Upper lobe of left lung (tissue), 6 donors: ENCODE measurements around the gene FRY. TPM values are rescaled to one million over a fixed set of nuclear protein-coding genes. Genes with fewer than 3 reads are reported as not detected.

Experiments
- ATAC-seq, 2 donors: fragments of 200-7000 bp; cut with Tn5 transposase; one replicate each; pipeline ENCODE4 v1.9.1; 2022; ENCODE audit warnings: mild to moderate bottlenecking in 2 of 2, moderate library complexity in 2 of 2; ENCODE audit not compliant: low FRiP score in 2 of 2
- DNase-seq, 2 donors: peaks; one replicate each; pipeline ENCODE4 v3.0.0-alpha.2; 2019 to 2020
- H3K27ac ChIP-seq, 4 donors: fragments of 200-600 bp; sonication (generic); one replicate each; pipeline ENCODE4 v1.5.1; 2016 to 2019
- H3K27me3 ChIP-seq, 4 donors: fragments of 200-600 bp; sonication (generic); one replicate each; pipeline ENCODE4 v1.5.1; 2017 to 2019
- H3K36me3 ChIP-seq, 4 donors: fragments of 200-600 bp; sonication (generic); one replicate each; pipeline ENCODE4 v1.5.1; 2016 to 2019
- H3K4me1 ChIP-seq, 4 donors: fragments of 200-600 bp; sonication (generic); one replicate each; pipeline ENCODE4 v1.5.1; 2018 to 2019
- H3K4me3 ChIP-seq, 4 donors: fragments of 200-600 bp; sonication (generic); one replicate each; pipeline ENCODE4 v1.5.1; 2017 to 2019; ENCODE audit warnings: mild to moderate bottlenecking in 2 of 4, moderate library complexity in 1 of 4
- H3K9me3 ChIP-seq, 4 donors: fragments of 200-600 bp; sonication (generic); one replicate each; pipeline ENCODE4 v1.5.1; 2018 to 2019
- EP300 ChIP-seq, 4 donors: sonication (generic); formaldehyde crosslinking; IDR thresholded peaks; one replicate each; pipeline ENCODE4 v1.5.1; 2017; ENCODE audit warnings: antibody characterized with exemption in 4 of 4, control low read depth in 2 of 4
- POLR2A ChIP-seq, 4 donors: fragments of 450-650 bp; IDR thresholded peaks; one replicate each; pipeline ENCODE4 v1.5.1; 2016 to 2017; ENCODE audit warnings: antibody characterized with exemption in 4 of 4, mild to moderate bottlenecking in 2 of 4
- POLR2AphosphoS5 ChIP-seq, 2 donors: sonication (generic); formaldehyde crosslinking; IDR thresholded peaks; one replicate each; pipeline ENCODE4 v1.5.1; 2017; ENCODE audit warnings: antibody characterized with exemption in 2 of 2
- WGBS, 2 donors: methylation state at CpG; one replicate each; pipeline ENCODE4 v1.1.5; 2017 to 2018; 5-methylcytosine and 5-hydroxymethylcytosine counted together
- total RNA-seq, 6 donors: library from RNA; depleted of rRNA in 4 of 6; stranded (reverse); fragments of >200 nt in 4 of 6; gene quantifications; one replicate each; pipeline versions ENCODE4 v1.1.0 to v1.2.1, GENCODE V29; 2016 to 2021
- TF ChIP-seq, protein P1 (sequence below), 6 experiments: fragments of 450-650 bp in 4 of 6; fragments of 200-600 bp in 2 of 6; sonication (generic) in 2 of 6; IDR thresholded peaks; one replicate each; pipeline ENCODE4 v1.5.1; 2016 to 2019; ENCODE audit warnings: antibody characterized with exemption in 6 of 6
- donor health status: DM: no; HTN: no; CAD: no; lungs with moderate emphysema.
- donor health status: DM: no; HTN: yes; CAD: no; lungs with severe emphysema.

The FRY gene
- total RNA-seq, 6 donors from 2014 or later = 58.3 to 88.9 (median 65.8) TPM

DNA sequence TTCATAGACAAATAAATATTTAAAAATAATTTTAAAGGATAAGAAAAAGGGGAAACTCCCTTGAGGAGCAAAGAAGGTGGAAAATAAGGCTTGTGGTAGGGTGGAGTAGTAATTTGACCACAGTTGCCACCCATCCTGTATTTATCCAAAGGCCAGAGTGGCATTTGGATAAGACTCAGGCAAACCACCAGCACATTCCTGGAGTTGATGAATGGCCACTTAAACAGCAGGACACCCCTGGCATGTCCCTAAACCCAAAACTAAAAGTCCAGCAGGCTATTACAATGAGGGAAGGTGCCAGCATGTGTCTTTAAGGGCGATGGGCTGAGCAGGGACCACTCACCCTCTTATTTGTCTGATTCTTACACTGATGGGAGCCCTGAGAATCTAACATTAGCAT is 9.8 kb upstream of the FRY start:
- no peak for ATAC-seq

DNA sequence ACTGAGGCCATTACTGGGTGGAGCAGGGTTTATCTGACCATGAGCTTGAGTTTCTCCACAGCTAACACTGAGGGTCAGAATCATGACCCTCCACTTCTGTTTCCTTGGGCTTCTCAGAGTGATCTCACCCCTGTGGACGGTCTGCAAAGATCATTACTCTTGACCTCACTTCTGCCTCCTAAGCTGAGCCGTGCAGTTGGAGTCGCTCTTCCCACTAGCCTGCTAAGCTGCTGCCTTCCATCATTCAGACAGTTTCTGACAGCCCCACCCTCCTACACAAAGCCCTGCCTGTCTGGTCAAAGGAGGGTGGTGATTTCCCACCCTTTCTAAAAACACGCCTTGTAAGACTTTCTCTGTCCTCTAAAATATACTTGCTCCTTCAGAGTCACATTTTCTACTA is 9.3 kb upstream of the FRY start:
- Histone ChIP-seq H3K4me1 (peaks cover 0 to 11% (median 7%) of the 10 kb centered on the region in 4 donors), H3K9me3 (no peaks in the 10 kb centered on the region), H3K36me3 (no peaks in the 10 kb centered on the region), H3K4me3 (no peak overlapping the region), H3K27ac (no peak overlapping the region), H3K27me3 (no peaks in the 10 kb centered on the region)
- DNase-seq (no peak), ATAC-seq (peak in 1 of 2 donors; percentile 49)
- WGBS, 2 donors = 46 to 49% methylated on average over 4 of the region's 4 CpGs
- TF ChIP-seq, protein P1, sequence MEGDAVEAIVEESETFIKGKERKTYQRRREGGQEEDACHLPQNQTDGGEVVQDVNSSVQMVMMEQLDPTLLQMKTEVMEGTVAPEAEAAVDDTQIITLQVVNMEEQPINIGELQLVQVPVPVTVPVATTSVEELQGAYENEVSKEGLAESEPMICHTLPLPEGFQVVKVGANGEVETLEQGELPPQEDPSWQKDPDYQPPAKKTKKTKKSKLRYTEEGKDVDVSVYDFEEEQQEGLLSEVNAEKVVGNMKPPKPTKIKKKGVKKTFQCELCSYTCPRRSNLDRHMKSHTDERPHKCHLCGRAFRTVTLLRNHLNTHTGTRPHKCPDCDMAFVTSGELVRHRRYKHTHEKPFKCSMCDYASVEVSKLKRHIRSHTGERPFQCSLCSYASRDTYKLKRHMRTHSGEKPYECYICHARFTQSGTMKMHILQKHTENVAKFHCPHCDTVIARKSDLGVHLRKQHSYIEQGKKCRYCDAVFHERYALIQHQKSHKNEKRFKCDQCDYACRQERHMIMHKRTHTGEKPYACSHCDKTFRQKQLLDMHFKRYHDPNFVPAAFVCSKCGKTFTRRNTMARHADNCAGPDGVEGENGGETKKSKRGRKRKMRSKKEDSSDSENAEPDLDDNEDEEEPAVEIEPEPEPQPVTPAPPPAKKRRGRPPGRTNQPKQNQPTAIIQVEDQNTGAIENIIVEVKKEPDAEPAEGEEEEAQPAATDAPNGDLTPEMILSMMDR (IDR thresholded peaks at IDR 0.05) = no peak
- TF ChIP-seq POLR2AphosphoS5 (IDR thresholded peaks at IDR 0.05) (peak in 1 of 2 donors; percentile 6), POLR2A (IDR thresholded peaks at IDR 0.05) (no peak)

More for the DNA sequence above, 9.8 kb upstream of the FRY start:
- Histone ChIP-seq H3K27ac (peak overlapping the region in 1 of 4 donors; percentile 1), H3K9me3 (no peaks in the 10 kb centered on the region), H3K27me3 (no peaks in the 10 kb centered on the region), H3K4me3 (no peak overlapping the region), H3K36me3 (no peaks in the 10 kb centered on the region), H3K4me1 (peaks cover 0 to 11% (median 7%) of the 10 kb centered on the region in 4 donors)
- TF ChIP-seq, protein P1 (IDR thresholded peaks at IDR 0.05) = no peak
- TF ChIP-seq POLR2AphosphoS5 (IDR thresholded peaks at IDR 0.05) (no peak), EP300 (IDR thresholded peaks at IDR 0.05) (no peak), POLR2A (IDR thresholded peaks at IDR 0.05) (no peak)
- WGBS, 2 donors = 64 to 67% methylated on average over 1 of the region's 1 CpG
- DNase-seq = no peak

DNA sequence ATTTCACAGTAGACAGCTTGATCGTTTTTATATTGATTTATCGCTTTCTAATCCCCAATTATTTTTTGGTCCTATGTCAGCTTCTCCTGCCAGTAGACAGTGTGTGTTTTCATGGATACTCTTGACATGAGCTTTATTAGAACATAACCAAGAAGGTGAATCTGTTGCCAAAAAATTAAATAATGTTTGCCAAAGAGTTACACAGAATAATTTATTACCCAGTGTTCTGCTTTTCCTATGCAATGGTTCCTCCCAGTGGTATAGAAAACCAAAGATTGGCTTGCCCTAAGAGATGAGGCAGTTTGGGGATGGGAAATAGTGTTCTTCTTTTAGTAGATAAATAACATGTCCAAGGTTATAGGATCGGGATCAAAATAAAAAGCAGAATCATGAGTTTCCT is 8.5 kb upstream of the FRY start:
- DNase-seq = no peak
- Histone ChIP-seq H3K36me3 (no peaks in the 10 kb centered on the region), H3K4me3 (no peak overlapping the region), H3K9me3 (no peaks in the 10 kb centered on the region), H3K27me3 (no peaks in the 10 kb centered on the region), H3K27ac (no peak overlapping the region), H3K4me1 (peaks cover 0 to 11% (median 7%) of the 10 kb centered on the region in 4 donors)
- TF ChIP-seq POLR2A (IDR thresholded peaks at IDR 0.05) (no peak), EP300 (IDR thresholded peaks at IDR 0.05) (no peak), POLR2AphosphoS5 (IDR thresholded peaks at IDR 0.05) (no peak)
- TF ChIP-seq, protein P1 (IDR thresholded peaks at IDR 0.05) = no peak
- 83 to 88% methylated on average over 3 of the region's 3 CpGs for WGBS, 2 donors
- ATAC-seq = no peak

DNA sequence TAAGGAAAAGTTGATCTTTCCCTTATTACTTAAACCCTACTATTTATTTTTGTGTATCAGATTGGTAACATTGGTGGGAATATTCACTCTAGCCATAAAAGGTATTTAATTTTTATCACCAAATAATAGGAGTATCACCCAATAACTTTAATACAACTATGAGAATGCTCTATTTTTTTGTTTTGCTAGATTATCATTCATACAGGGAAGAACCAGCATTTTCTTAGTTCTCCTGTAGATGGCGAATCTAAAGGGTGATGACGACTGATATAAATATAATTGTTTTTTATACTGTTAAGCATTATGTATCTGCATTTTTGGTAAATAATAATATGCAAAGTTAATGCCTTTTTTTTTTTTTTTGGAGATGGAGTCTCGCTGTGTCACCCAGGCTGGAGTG is 7.9 kb upstream of the FRY start:
- TF ChIP-seq, protein P1 (IDR thresholded peaks at IDR 0.05) = no peak
- TF ChIP-seq POLR2AphosphoS5 (IDR thresholded peaks at IDR 0.05) (no peak), POLR2A (IDR thresholded peaks at IDR 0.05) (no peak), EP300 (IDR thresholded peaks at IDR 0.05) (no peak)
- Histone ChIP-seq H3K4me3 (no peak overlapping the region), H3K27ac (no peak overlapping the region), H3K27me3 (no peaks in the 10 kb centered on the region), H3K36me3 (no peaks in the 10 kb centered on the region), H3K9me3 (no peaks in the 10 kb centered on the region), H3K4me1 (peaks cover 0 to 11% (median 7%) of the 10 kb centered on the region in 4 donors)
- DNase-seq (no peak), ATAC-seq (no peak)
- 94% methylated on average over 3 of the region's 3 CpGs for WGBS, 2 donors

DNA sequence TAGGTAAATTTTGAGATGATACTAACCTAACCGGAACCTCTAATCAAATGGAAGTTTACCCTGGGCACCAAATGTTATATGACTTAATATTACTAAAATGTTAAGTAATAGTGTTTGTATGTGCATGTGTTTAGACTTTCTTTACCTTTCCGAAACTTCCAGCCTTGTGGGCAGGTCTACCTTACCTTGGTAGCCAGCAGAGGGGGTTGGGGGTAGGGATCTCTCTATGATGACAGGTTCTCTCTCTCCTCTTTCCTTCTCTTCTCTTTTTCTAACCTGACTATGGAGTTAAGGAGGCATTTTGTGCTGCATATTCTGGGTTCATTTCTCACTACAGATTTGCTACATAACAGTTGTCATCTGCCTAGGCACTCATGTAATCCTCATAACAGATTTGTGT is 6.8 kb upstream of the FRY start:
- WGBS, 2 donors = 90 to 100% methylated on average over 2 of the region's 2 CpGs
- ATAC-seq (no peak), DNase-seq (no peak)
- H3K27me3 ChIP-seq = no peaks in the 10 kb centered on the region
- TF ChIP-seq POLR2AphosphoS5 (IDR thresholded peaks at IDR 0.05) = no peak
- TF ChIP-seq, protein P1 (IDR thresholded peaks at IDR 0.05) = no peak
- no peak for TF ChIP-seq POLR2A (IDR thresholded peaks at IDR 0.05)
- TF ChIP-seq EP300 (IDR thresholded peaks at IDR 0.05) = no peak
- H3K27ac ChIP-seq = no peak overlapping the region
- no peaks in the 10 kb centered on the region for H3K36me3 ChIP-seq
- H3K4me1 ChIP-seq = peaks cover 0 to 11% (median 7%) of the 10 kb centered on the region in 4 donors
- no peak overlapping the region for H3K4me3 ChIP-seq
- H3K9me3 ChIP-seq = no peaks in the 10 kb centered on the region
